GM18951 (cell line): ENCODE measurements around the gene LIN7B.
"Not testable (repeated sequence)": the region's sequence is repeated elsewhere in the genome, so short reads cannot be mapped to it uniquely, and the experiment has no call there.

Experiments used
- POLR2A ChIP-seq: IDR thresholded peaks from 4 replicates; pipeline ENCODE4 v1.6.1; 2011; ENCODE audit warnings: mild to moderate bottlenecking; ENCODE audit not compliant: insufficient read length, insufficient read depth; ENCODE audit errors: extremely low read depth
- in situ Hi-C: fragments of 300-500 bp; cut with MboI; formaldehyde crosslinking; loops from one replicate; pipeline ENCODE4 v1.12.0; 2022; ENCODE audit warnings: low sequenced_read_pairs, mixed read lengths, inconsistent platforms; ENCODE audit not compliant: unreplicated experiment

Gene LIN7B

GRCh38 chr19:49118565-49119410 is 4.6 kb downstream of the LIN7B start, which contains the start of gene C19orf73:
C19orf73 (minus strand) TSS chr19:49119143; CDS start chr19:49119022, 121 bp downstream.
- TF ChIP-seq POLR2A = peak; percentile 68
- in situ Hi-C loops = no loop called here

DNA sequence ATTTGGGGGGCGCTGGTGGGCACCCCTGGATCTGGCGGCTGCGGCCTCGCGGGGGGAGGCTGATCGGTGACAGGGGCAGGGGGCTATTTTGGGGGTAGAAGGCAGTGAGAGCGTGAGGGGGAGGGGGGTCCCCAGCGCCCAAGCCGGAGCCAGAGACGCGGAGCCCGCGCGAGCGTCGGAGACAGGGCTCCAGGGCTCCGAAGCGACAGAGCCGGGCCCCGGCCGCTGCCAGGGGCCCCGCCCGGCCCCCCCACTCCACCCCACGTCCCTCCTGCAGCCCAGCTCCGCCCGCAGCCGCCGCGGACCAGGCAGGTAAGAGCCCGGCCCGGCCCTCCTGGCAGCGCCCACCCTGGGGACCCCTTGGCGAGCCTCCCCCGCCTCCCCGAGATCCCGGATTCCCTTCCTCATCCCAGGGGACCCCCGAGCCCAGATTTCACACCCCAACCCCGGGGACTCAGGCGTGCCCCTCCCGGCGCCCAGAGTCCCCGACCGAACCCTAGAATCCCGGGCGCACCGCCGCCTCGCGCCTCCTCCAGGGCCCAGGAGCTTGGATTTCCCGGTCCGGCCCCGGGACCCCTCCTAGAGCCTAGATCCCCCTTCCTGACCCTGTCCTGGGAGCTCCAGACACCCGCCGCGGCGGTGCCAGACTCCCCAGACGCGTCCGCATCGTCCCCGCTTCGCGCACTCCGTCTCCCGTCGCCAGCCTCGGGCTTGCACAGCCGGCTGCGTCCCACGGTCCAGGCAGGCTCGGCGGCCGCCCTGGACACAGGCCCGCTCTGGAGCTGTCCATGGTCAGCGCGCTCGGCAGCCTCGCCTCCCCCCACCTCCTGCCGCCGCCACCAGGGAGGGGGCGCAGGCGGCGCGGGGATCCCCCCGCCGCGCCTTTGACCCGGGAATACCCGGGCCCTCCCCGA is 5.5 kb downstream of the LIN7B start, which contains the start of gene PPFIA3:
TSS of gene PPFIA3 (plus strand) at position 134 of the 914 bp plus-strand sequence. CDS start 8,330 bp downstream, outside the sequence.
- TF ChIP-seq POLR2A = no peak
- in situ Hi-C loops = no loop called here

- TF ChIP-seq POLR2A = no peak
Measured at GRCh38 chr19:49120325-49120683, 6.1 kb downstream of the LIN7B start.

DNA sequence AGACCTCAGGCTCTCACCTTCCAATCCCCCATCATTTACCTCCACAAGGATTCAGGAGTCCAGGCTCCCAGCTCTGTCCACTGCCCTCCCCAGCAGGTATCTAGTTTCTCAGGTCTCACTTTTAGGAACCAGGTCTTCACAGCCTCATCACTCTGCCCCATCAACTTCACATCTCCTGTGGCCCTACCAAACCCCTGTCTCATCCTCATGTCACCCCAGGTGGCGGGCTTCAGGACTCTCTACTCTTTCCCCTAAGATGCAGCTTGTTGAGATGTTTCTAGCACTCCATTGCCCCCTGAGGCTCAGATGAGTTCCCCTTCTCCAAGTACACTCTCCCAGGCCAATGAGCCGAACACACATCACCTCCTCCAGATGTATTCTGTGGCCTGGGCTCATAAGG is 6.7 kb downstream of the LIN7B start:
- TF ChIP-seq POLR2A = no peak
- in situ Hi-C loops = no loop called here

More at GRCh38 chr19:49120325-49120683, 6.1 kb downstream of the LIN7B start:
- in situ Hi-C loops = no loop called here

GRCh38 chr19:49121841-49122240 is 7.7 kb downstream of the LIN7B start:
- in situ Hi-C loops = not testable (repeated sequence)

- in situ Hi-C loops = not testable (repeated sequence)
Measured at GRCh38 chr19:49123285-49123684, 9.1 kb downstream of the LIN7B start.

GRCh38 chr19:49125025-49125731 is 11.0 kb downstream of the LIN7B start:
- in situ Hi-C loops = no loop called here
- no peak for TF ChIP-seq POLR2A

DNA sequence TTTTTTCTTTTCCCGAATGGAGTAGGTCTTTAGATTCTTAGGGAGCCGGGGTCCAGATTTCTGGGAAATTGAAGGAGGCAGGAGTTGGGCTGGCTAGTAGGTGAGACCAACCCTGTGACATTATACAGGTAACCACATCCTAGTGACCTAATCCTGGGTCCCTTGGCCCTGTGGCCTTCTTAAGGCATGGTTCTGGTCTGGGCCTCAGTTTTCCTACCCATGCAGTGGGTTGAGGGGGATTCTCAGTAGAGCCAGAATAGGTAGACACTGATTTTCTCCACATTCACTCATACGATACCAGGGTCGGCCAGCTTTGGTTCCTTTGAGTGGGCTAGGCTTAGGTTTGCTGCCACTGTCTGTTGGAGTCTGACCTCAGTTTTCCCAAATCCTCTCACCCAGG is 12.4 kb downstream of the LIN7B start:
- TF ChIP-seq POLR2A = no peak
- in situ Hi-C loops = no loop called here

DNA sequence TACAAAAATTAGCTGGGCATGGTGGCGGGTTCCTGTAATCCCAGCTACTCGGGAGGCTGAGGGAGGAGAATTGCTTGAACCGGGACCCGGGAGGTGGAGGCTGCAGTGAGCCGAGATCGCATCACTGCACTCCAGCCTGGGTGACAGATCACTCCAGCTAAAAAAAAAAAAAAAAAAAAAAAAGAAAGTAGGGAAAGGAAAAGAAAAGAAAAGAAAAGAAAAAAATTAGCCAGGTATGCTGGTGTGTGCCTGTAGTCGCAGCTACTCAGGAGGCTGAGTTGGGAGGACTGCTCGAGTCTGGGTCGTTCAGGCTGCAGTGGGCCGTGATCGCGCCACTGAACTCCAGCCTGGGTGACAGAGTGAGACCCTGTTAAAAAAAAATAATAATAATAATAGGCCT is 13.1 kb downstream of the LIN7B start:
- in situ Hi-C loops = not testable (repeated sequence)

- TF ChIP-seq POLR2A = peak; percentile 63
- in situ Hi-C loops = no loop called here
Measured at GRCh38 chr19:49127674-49128544, 13.7 kb downstream of the LIN7B start.

- no peak for TF ChIP-seq POLR2A
- in situ Hi-C loops = no loop called here
Measured at GRCh38 chr19:49128545-49129237, 14.5 kb downstream of the LIN7B start.

DNA sequence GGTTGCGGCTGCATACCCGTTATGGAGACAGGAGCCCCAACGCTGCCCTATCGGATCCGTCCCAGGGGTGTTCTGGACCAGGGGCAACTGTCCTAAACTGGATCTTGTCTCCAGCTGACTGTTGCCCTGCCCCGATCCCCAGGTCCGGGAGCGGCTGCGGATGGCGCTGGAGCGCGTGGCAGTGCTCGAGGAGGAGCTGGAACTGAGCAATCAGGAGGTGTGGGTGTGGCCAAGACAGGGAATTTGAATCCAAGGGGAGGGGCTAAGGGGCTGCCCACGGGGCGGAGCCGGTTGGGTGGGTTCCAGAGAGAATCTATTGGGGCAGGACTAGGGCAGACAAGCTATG is 15.0 kb downstream of the LIN7B start:
- in situ Hi-C loops = no loop called here
- no peak for TF ChIP-seq POLR2A
